ENCODE results near the gene RNF214.

- TF ChIP-seq CTCF (conservative IDR thresholded peaks at IDR 0.05; ENCODE audit: low read length) (peak; percentile 75), EZH2phosphoT487 (IDR thresholded peaks at IDR 0.05; ENCODE audit: borderline replicate concordance) (no peak)
Measured at GRCh38 chr11:117232092-117232878, at the start of gene RNF214.
